HepG2 (cell line): ENCODE measurements around the gene TXNDC2. TPM values are rescaled to one million over a fixed set of nuclear protein-coding genes. Genes with fewer than 3 reads are reported as not detected.

Experiments used
- ATAC-seq: fragments of 200-7000 bp; cut with Tn5 transposase; 3 replicates; pipeline ENCODE4 v1.9.1; 2020; ENCODE audit warnings: mild to moderate bottlenecking, moderate library complexity
- BruUV-seq: library from RNA; stranded (reverse); fragments of 400-500 nt; replicated peaks from 2 replicates; lab custom pipeline; 2021; lab: Mats Ljungman, UMichigan
- CTCF ChIA-PET: fragments of 300-600 bp; formaldehyde crosslinking; extraction: SDS; loops from one replicate; lab custom pipeline; 2021; ENCODE audit warnings: low total read pairs, inconsistent platforms, low intra/inter-chr PET ratio; lab: Yijun Ruan, JAX
- POLR2A ChIA-PET: fragments of 350-600 bp; sonication (Branson Sonifier 250); formaldehyde crosslinking; loops from one replicate; lab custom pipeline; 2020; ENCODE audit warnings: antibody characterized with exemption, inconsistent platforms; lab: Yijun Ruan, JAX
- DNase-seq: peaks from one replicate; pipeline ENCODE4 v3.0.0-alpha.2; 2015; ENCODE audit warnings: low spot score
- FAIRE-seq: peaks from 3 replicates; lab custom pipeline; 2011; peaks lifted over from hg19 to GRCh38; lab: Jason Lieb, UNC
- H2AFZ ChIP-seq: one replicate; pipeline ENCODE4 v1.6.1; 2011; ENCODE audit warnings: low read length, inconsistent platforms
- H3K27ac ChIP-seq: fragments of 300-600 bp; 3 replicates; pipeline ENCODE4 v1.8.0; 2011; ENCODE audit warnings: mixed run types, mild to moderate bottlenecking, mixed read lengths, low read length, inconsistent platforms; ENCODE audit not compliant: insufficient read depth; ENCODE audit errors: extremely low read length
- H3K27me3 ChIP-seq, 2 experiments: fragments of 200-600 bp in 1 of 2; 2 replicates in 1 of 2; 3 replicates in 1 of 2; pipeline versions ENCODE4 v1.6.0 to v1.8.0; 2011; ENCODE audit warnings: low read length in 2 of 2, mild to moderate bottlenecking in 2 of 2, moderate library complexity in 2 of 2, inconsistent platforms in 1 of 2; ENCODE audit not compliant: insufficient read depth in 2 of 2, control insufficient read depth in 1 of 2
- H3K36me3 ChIP-seq, 2 experiments: fragments of 200-600 bp in 1 of 2; replicated peaks in 1 of 2; 2 replicates in 1 of 2; 3 replicates in 1 of 2; pipeline versions ENCODE4 v1.5.1 to v1.8.0; 2011; ENCODE audit warnings: low read length in 2 of 2, inconsistent platforms in 1 of 2; ENCODE audit not compliant: insufficient read depth in 2 of 2, control insufficient read depth in 1 of 2
- H3K4me1 ChIP-seq: 2 replicates; pipeline ENCODE4 v1.5.1; 2012; ENCODE audit warnings: low read length, inconsistent platforms; ENCODE audit not compliant: insufficient read depth
- H3K4me2 ChIP-seq: 2 replicates; pipeline ENCODE4 v1.6.0; 2011; ENCODE audit warnings: low read depth, low read length, inconsistent platforms
- H3K4me3 ChIP-seq, 3 experiments: fragments of 200-600 bp in 1 of 3; sonication (generic), shearing (Covaris generic) in 1 of 3; replicated peaks in 1 of 3; 2 replicates each; pipeline ENCODE4 v1.5.1; 2011 to 2016; ENCODE audit warnings: low read length in 3 of 3, inconsistent platforms in 2 of 3, low read depth in 2 of 3, mild to moderate bottlenecking in 2 of 3, control low read depth in 1 of 3, mixed read lengths in 1 of 3; ENCODE audit not compliant: insufficient read depth in 1 of 3
- H3K79me2 ChIP-seq: one replicate; pipeline ENCODE4 v1.6.1; 2011; ENCODE audit warnings: low read length, inconsistent platforms; ENCODE audit not compliant: insufficient read depth
- H3K9ac ChIP-seq: 2 replicates; pipeline ENCODE4 v1.6.0; 2011; ENCODE audit warnings: mild to moderate bottlenecking, low read depth, low read length, inconsistent platforms; ENCODE audit not compliant: insufficient read depth
- H3K9me3 ChIP-seq: 2 replicates; pipeline ENCODE4 v1.5.1; 2012; ENCODE audit warnings: mild to moderate bottlenecking, low read length
- H4K20me1 ChIP-seq: 2 replicates; pipeline ENCODE4 v1.6.0; 2011; ENCODE audit warnings: inconsistent platforms, mild to moderate bottlenecking, low read length, moderate library complexity; ENCODE audit not compliant: insufficient read depth
- FOXA3 ChIP-seq: IDR thresholded peaks from 2 replicates; pipeline ENCODE4 v1.6.1; 2016; ENCODE audit warnings: missing genetic modification reagents, missing compliant biosample characterization
- KIAA2018 ChIP-seq: sonication (generic); formaldehyde crosslinking; IDR thresholded peaks from 2 replicates; pipeline ENCODE4 v1.5.0; 2020; ENCODE audit warnings: mild to moderate bottlenecking, missing genetic modification reagents, borderline replicate concordance
- SIX4 ChIP-seq: sonication (generic); formaldehyde crosslinking; IDR thresholded peaks from 2 replicates; pipeline ENCODE4 v1.4.0; 2020; ENCODE audit warnings: missing genetic modification reagents
- SRSF1 ChIP-seq: fragments of 200-400 bp; formaldehyde crosslinking; optimal IDR thresholded peaks from 2 replicates; pipeline ENCODE3; 2017; ENCODE audit warnings: mild to moderate bottlenecking, low read depth, low read length, moderate library complexity
- ZNF780A ChIP-seq: sonication (generic); formaldehyde crosslinking; IDR thresholded peaks from 2 replicates; pipeline ENCODE4 v1.8.0; 2022; ENCODE audit warnings: mild to moderate bottlenecking, missing genetic modification reagents, moderate library complexity
- ZNF841 ChIP-seq: sonication (generic); formaldehyde crosslinking; IDR thresholded peaks from 2 replicates; pipeline ENCODE4 v1.8.1; 2023; ENCODE audit warnings: missing genetic modification reagents, borderline replicate concordance
- WGBS: methylation state at CpG from one replicate; pipeline ENCODE4 v1.1.6; 2017; ENCODE audit warnings: low lambda C conversion rate; 5-methylcytosine and 5-hydroxymethylcytosine counted together
- in situ Hi-C: cut with HindIII; loops from 2 replicates; pipeline ENCODE4 v1.10.0; 2017; ENCODE audit warnings: low pct_unique_long_range_greater_than_20kb; ENCODE audit not compliant: extremely low pct_ligation_motif_present
- intact Hi-C: fragments of 100-400 bp; cut with micrococcal nuclease; formaldehyde crosslinking; loops from one replicate; pipeline ENCODE4 v1.10.0; 2022; ENCODE audit not compliant: unreplicated experiment
- polyA plus RNA-seq, 8 experiments: library from polyadenylated mRNA; depleted of rRNA in 3 of 8; stranded (reverse) in 7 of 8; unstranded in 1 of 8; fragments of >200 nt; fragmentation: Illumina TruSeq in 4 of 8; extraction: Trizol in 4 of 8; gene quantifications; 2 replicates each; pipeline versions ENCODE4 v1.2.1 to v1.2.3, GENCODE V29; 2011 to 2016; ENCODE audit warnings: low read depth in 4 of 8, missing spikeins in 1 of 8, mixed read lengths in 1 of 8; ENCODE audit not compliant: insufficient read depth in 1 of 8
- total RNA-seq, 5 experiments: library from RNA; depleted of rRNA; stranded (reverse); fragments of >200 nt; fragmentation: Illumina TruSeq; extraction: Trizol; gene quantifications; 2 replicates each; pipeline ENCODE4 v1.2.3, GENCODE V29; 2016; ENCODE audit warnings: low read depth in 1 of 5

Gene TXNDC2
- total and polyA plus RNA-seq, 2 of the 13 experiments (the other 11 are each of a cell fraction or from before 2014, with no cell fraction given) = not detected

- H3K79me2 ChIP-seq = peaks cover 100% of the 10 kb centered on the region
- 46% methylated on average over 2 of the region's 2 CpGs for WGBS
- no TSS peak for BruUV-seq
- peaks cover 79% of the 10 kb centered on the region for H3K4me1 ChIP-seq
- TF ChIP-seq SIX4 (no peak), FOXA3 (CRISPR knock-in tag) (0 out of 2 replicates have a peak, but pooled peaks have one; percentile 3), ZNF841 (peak; percentile 57; the same call in 1 of the 2 replicates), ZNF780A (CRISPR knock-in tag) (no peak), KIAA2018 (no peak), SRSF1 (no peak)
- in situ Hi-C loops = loop anchor here (10.0 kb wide), 1 partner anchor 122 kb away; no protein-coding TSS in a partner anchor
- POLR2A ChIA-PET = no interaction called here
- ATAC-seq (peak; percentile 45), FAIRE-seq (no peak), DNase-seq (no peak)
- peak overlapping the region; percentile 45 for H3K27ac ChIP-seq
- peak overlapping the region; percentile 43; the same call in 1 of the 2 replicates for H3K4me2 ChIP-seq
- H3K9me3 ChIP-seq = no peaks in the 10 kb centered on the region
- H3K36me3 ChIP-seq = 0 out of 5 replicates have a peak, but pooled peaks cover 0 to 2% of the 10 kb centered on the region in 2 experiments
- CTCF ChIA-PET = no interaction called here
- peaks cover 91% of the 10 kb centered on the region for H4K20me1 ChIP-seq
- intact Hi-C loops = loop anchor here (2.0 kb wide), 1 partner anchor 124 kb away; no protein-coding TSS in a partner anchor
- no peak overlapping the region for H3K9ac ChIP-seq
- no peak overlapping the region; a peak in 1 of 6 replicates for H3K4me3 ChIP-seq
- no peak overlapping the region for H2AFZ ChIP-seq
- no peaks in the 10 kb centered on the region for H3K27me3 ChIP-seq
Measured at GRCh38 chr18:9926223-9926894, 40.6 kb downstream of the TXNDC2 start.
